Vagina (tissue), 2 donors: ENCODE measurements around the gene DOCK4.

ENCODE experiments used
- POLR2A ChIP-seq, 2 donors: fragments of 450-650 bp; IDR thresholded peaks; one replicate each; pipeline ENCODE4 v1.6.1; 2017; ENCODE audit warnings: antibody characterized with exemption in 2 of 2, mild to moderate bottlenecking in 2 of 2, moderate library complexity in 2 of 2
- TF ChIP-seq, protein P1 (sequence below), 3 experiments: fragments of 450-650 bp in 2 of 3; fragments of 200-600 bp in 1 of 3; sonication (generic) in 1 of 3; IDR thresholded peaks; one replicate each; pipeline ENCODE4 v1.5.1; 2017 to 2019; ENCODE audit warnings: antibody characterized with exemption in 3 of 3, mild to moderate bottlenecking in 2 of 3, moderate library complexity in 2 of 3

DNA sequence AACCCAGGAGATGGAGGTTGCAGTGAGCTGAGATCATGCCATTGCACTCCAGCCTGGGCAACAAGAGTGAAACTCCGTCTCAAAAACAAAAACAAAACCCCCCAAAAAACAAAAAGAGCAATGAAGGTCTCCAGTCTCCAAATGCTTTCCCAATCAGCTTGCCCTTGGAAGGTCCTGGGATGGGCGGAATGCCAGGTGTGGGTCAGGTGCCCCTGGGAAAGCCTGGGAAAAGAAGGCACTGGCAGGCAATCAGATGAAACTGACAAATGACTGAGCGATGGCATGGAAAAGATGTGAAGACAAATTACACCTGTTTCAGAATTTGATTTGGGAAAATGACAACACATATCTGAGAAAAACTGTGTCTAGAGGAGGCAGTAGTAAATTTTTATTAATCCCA, 433.5 kb downstream of the DOCK4 start:
- no peak for TF ChIP-seq POLR2A (IDR thresholded peaks at IDR 0.05)
- TF ChIP-seq, protein P1, sequence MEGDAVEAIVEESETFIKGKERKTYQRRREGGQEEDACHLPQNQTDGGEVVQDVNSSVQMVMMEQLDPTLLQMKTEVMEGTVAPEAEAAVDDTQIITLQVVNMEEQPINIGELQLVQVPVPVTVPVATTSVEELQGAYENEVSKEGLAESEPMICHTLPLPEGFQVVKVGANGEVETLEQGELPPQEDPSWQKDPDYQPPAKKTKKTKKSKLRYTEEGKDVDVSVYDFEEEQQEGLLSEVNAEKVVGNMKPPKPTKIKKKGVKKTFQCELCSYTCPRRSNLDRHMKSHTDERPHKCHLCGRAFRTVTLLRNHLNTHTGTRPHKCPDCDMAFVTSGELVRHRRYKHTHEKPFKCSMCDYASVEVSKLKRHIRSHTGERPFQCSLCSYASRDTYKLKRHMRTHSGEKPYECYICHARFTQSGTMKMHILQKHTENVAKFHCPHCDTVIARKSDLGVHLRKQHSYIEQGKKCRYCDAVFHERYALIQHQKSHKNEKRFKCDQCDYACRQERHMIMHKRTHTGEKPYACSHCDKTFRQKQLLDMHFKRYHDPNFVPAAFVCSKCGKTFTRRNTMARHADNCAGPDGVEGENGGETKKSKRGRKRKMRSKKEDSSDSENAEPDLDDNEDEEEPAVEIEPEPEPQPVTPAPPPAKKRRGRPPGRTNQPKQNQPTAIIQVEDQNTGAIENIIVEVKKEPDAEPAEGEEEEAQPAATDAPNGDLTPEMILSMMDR (IDR thresholded peaks at IDR 0.05) = no peak
